ENCODE measurements around the gene SPOCK1. TPM values are rescaled to one million over a fixed set of nuclear protein-coding genes. Genes with fewer than 3 reads are reported as not detected.

Gene SPOCK1
- total and polyA plus RNA-seq, 2 experiments from 2014 or later: 8.2 to 10.5 TPM

DNA sequence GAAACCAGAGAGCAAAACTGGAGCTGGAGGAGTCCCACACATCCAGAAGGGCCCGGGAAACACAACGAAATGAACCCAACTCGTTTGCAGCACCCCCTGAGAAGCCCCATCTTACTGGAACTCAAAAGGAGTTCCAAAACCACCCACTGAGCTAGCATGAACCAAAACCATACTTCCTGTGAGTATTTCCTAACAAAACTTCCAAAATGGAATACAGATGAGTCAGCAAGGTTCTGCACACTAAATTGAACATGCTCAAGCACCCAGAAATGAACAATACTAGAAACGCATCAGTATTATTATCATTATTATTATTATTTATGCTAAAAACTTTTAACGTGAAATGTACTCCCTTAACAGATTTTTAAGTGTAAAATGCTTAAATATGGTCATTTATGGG is 8.0 kb upstream of the SPOCK1 start (continued):
- TF ChIP-seq ZNF462 (CRISPR knock-in tag; IDR thresholded peaks at IDR 0.05) (no peak), CREB1 (CRISPR knock-in tag; IDR thresholded peaks at IDR 0.05; ENCODE audit: low read depth) (no peak), NANOG (IDR thresholded peaks at IDR 0.05; ENCODE audit: borderline replicate concordance) (no peak), ZNF114 (CRISPR knock-in tag; IDR thresholded peaks at IDR 0.05) (no peak), EZH2phosphoT487 (IDR thresholded peaks at IDR 0.05; ENCODE audit: unreplicated experiment) (no peak)
- TF ChIP-seq, protein P1, sequence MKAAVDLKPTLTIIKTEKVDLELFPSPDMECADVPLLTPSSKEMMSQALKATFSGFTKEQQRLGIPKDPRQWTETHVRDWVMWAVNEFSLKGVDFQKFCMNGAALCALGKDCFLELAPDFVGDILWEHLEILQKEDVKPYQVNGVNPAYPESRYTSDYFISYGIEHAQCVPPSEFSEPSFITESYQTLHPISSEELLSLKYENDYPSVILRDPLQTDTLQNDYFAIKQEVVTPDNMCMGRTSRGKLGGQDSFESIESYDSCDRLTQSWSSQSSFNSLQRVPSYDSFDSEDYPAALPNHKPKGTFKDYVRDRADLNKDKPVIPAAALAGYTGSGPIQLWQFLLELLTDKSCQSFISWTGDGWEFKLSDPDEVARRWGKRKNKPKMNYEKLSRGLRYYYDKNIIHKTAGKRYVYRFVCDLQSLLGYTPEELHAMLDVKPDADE (IDR thresholded peaks at IDR 0.05): no peak
- TF ChIP-seq, protein P2, sequence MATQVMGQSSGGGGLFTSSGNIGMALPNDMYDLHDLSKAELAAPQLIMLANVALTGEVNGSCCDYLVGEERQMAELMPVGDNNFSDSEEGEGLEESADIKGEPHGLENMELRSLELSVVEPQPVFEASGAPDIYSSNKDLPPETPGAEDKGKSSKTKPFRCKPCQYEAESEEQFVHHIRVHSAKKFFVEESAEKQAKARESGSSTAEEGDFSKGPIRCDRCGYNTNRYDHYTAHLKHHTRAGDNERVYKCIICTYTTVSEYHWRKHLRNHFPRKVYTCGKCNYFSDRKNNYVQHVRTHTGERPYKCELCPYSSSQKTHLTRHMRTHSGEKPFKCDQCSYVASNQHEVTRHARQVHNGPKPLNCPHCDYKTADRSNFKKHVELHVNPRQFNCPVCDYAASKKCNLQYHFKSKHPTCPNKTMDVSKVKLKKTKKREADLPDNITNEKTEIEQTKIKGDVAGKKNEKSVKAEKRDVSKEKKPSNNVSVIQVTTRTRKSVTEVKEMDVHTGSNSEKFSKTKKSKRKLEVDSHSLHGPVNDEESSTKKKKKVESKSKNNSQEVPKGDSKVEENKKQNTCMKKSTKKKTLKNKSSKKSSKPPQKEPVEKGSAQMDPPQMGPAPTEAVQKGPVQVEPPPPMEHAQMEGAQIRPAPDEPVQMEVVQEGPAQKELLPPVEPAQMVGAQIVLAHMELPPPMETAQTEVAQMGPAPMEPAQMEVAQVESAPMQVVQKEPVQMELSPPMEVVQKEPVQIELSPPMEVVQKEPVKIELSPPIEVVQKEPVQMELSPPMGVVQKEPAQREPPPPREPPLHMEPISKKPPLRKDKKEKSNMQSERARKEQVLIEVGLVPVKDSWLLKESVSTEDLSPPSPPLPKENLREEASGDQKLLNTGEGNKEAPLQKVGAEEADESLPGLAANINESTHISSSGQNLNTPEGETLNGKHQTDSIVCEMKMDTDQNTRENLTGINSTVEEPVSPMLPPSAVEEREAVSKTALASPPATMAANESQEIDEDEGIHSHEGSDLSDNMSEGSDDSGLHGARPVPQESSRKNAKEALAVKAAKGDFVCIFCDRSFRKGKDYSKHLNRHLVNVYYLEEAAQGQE (IDR thresholded peaks at IDR 0.05; ENCODE audit: unreplicated experiment): no peak

All from GM23338 (cell line).